GM18511 (cell line): ENCODE data around the gene TMEM255A.

Source experiments
- ATAC-seq: cut with Tn5 transposase; IDR thresholded peaks from one replicate; pipeline ENCODE4 v1.9.1; 2021; ENCODE audit warnings: mild to moderate bottlenecking, moderate library complexity; ENCODE audit not compliant: unreplicated experiment

Gene TMEM255A

GRCh38 chrX:120271218-120271617 lies 40.0 kb downstream of the TMEM255A start:
- ATAC-seq = no peak

- ATAC-seq = no peak
Observed at GRCh38 chrX:120270567-120270966, 40.7 kb downstream of the TMEM255A start.

GRCh38 chrX:120269373-120270035 lies 41.8 kb downstream of the TMEM255A start:
- ATAC-seq = peak; percentile 70

GRCh38 chrX:120264341-120264740 lies 46.9 kb downstream of the TMEM255A start:
- no peak for ATAC-seq

GRCh38 chrX:120262859-120263708 lies 48.2 kb downstream of the TMEM255A start:
- peak; percentile 74 for ATAC-seq

GRCh38 chrX:120260369-120260768 lies 50.9 kb downstream of the TMEM255A start:
- no peak for ATAC-seq

- ATAC-seq = no peak
Observed at GRCh38 chrX:120253784-120254183, 57.5 kb downstream of the TMEM255A start.

GRCh38 chrX:120251471-120252011 lies 59.7 kb downstream of the TMEM255A start:
- peak; percentile 10 for ATAC-seq

- peak; percentile 95 for ATAC-seq
Observed at GRCh38 chrX:120250522-120251271, 60.6 kb downstream of the TMEM255A start, which contains the start of gene ZBTB33. Gene ZBTB33 (plus strand): TSS chrX:120250812. CDS start chrX:120253416, 2,604 bp downstream.

GRCh38 chrX:120244735-120245498 lies 66.3 kb downstream of the TMEM255A start:
- peak; percentile 86 for ATAC-seq

- peak; percentile 31 for ATAC-seq
Observed at GRCh38 chrX:120244395-120244734, 66.9 kb downstream of the TMEM255A start.

GRCh38 chrX:120242813-120243212 lies 68.4 kb downstream of the TMEM255A start:
- ATAC-seq = no peak

GRCh38 chrX:120238933-120239332 lies 72.3 kb downstream of the TMEM255A start:
- no peak for ATAC-seq

- ATAC-seq = no peak
Observed at GRCh38 chrX:120236687-120237479, 74.4 kb downstream of the TMEM255A start.

- no peak for ATAC-seq
Observed at GRCh38 chrX:120235284-120235683, 76.0 kb downstream of the TMEM255A start.

GRCh38 chrX:120228187-120228908 lies 82.9 kb downstream of the TMEM255A start:
- ATAC-seq = no peak

GRCh38 chrX:120224388-120224787 lies 86.9 kb downstream of the TMEM255A start:
- ATAC-seq = no peak

- ATAC-seq = no peak
Observed at GRCh38 chrX:120223374-120223773, 87.9 kb downstream of the TMEM255A start.
